GM18861 (cell line): ENCODE data around the gene FGF14.

Experiments used
- ATAC-seq: cut with Tn5 transposase; IDR thresholded peaks from one replicate; pipeline ENCODE4 v1.9.1; 2021; ENCODE audit not compliant: unreplicated experiment

The FGF14 gene

DNA sequence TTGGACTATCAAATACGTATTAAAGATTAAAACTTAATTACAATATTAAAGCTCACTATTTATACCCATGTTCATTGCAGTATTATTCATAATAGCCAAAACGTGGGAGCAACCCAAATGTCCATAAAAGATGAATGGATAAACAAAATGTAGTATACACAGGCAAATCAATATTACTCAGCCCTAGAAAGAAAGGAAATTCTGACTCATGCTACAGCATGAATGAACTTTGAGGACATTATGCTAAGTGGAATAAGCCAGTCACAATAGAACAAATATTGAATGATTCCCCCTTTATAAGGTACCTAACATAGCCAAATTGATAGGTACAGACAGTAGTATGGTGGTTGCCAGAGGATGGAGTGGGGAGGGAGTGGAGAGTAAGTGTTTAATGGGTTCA lies 457.3 kb downstream of the FGF14 start:
- no peak for ATAC-seq

DNA sequence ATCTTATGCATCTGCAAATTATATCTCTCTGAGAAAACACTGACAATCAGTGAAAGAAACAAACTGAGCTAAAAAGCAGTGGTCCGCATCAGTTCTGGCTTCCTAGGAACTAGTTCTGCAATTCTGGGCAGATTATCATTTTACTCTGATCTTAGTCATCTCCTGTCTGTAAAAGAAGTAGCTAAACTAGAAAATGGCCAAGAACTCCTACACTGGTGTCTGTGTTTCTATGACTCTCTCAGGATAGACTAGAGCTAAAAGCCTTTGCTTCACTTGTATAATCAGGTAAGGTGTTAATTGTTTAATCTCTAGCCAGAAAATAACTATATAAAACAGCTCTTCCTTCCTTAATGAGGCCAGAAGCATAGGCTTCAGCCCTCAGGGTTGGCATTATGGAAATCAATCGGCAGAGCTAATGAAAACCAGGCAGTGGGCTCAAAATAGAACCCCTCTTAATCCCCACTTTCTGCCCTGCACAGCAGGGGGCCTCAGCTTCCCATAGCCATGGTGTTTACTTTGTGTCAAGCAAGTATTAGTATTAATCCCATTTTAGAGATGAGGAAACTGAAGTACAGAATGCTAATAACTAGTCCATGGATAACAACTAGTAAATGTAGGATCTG lies 459.2 kb downstream of the FGF14 start:
- no peak for ATAC-seq

DNA sequence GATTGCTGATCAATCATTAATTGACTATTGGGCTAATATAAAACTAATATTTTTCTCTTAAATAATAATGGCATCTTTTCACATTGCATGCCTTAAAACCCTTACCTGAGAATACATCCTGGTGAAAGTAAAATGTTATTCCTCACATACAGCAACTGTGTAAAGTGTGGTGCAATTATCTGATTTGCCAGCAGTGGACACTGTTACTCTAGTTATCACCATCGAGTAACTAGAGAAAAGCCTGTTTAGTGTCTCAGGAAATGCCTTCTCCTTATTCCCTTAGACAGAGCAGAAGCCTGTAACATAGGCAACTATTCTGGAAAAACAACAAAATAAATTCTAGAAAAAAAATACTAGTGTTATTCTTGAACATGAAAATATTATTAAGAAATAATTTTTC lies 459.8 kb downstream of the FGF14 start:
- no peak for ATAC-seq

DNA sequence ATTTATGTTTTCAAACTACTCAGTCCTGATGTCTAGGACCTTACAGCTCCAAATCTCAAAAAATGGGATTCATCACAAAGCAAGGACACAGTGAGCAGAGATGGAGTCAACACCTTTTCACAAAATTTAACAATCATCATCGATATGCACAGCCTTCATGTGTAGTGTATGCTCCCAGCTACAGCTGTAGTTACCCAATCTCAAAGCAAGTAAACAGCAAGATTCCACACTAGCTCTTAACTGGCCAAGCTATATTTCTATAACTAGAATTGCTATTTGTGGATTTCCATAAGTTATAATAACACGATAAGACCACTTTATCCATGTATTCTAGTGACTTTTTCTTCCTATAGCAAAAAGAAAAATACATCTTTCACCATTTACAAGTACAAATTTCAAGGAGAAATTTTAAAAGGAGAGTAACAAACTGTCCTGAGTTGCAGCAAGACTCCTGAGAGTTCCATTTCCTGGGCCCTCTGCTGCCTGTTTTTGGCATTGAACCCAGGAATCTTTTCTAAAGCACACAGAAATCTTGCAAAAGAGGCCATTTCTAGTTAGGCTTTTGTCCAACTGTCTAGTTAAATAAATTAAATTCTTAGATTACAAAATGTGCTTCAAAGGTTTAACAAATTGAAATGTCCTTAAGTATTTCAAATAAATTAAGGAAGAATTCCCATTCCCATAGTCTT lies 460.6 kb downstream of the FGF14 start:
- no peak for ATAC-seq

DNA sequence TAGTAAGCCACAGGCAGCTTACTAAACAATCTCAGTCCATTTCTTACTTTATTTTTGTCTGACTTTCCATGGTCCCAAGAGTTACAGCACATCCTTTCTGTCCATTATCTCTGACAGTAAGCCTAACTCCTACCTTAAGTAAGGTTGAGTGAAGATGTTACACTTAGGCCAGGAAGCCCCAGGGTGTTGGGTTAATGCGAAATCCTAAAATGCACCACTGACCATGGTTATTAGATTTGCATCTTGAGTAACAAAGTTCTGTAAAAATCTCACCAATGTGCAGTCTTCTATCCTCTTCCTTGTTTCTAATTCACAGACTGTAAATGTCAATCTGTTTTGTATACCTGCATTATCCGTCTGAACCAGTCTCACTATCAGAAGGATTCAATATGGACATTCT lies 462.5 kb downstream of the FGF14 start:
- ATAC-seq = no peak

DNA sequence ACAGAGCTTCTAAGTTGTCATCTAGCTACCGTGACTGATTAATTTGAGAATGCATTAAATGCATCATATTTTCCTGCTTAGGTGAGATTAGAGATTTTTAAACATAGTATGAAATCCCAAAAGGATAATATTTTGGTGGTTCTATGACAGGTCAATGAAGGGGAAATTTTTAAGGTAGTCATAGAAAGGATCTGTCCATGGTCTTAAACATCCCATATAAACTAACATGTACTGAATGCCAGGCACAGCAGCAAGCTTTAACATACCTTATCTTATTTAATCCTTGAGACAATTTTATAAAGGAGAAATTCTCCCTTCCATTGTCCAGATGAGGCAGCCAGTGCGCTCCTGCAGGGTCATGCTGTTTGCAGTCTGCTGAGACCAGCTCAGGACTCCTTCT lies 466.0 kb downstream of the FGF14 start:
- ATAC-seq = no peak

DNA sequence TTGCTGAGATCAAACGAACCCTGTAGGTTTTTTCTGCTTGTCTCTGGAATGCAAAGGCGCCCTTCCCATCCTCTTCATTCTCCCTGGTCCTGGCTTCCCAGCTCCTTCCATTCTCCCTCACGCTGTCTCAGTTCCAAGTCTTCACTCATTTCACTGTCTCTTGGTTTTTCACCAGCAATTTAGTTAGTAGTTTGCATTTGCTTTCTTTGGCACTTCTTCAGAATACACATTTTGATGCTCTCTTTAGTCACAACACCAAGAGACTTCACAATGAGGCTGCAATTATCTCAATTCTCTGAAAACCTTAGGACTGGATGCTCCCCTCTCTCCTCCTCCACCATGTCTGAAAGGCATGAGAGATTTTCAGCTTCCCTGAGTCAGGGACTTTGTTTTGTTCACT lies 470.7 kb downstream of the FGF14 start:
- no peak for ATAC-seq

DNA sequence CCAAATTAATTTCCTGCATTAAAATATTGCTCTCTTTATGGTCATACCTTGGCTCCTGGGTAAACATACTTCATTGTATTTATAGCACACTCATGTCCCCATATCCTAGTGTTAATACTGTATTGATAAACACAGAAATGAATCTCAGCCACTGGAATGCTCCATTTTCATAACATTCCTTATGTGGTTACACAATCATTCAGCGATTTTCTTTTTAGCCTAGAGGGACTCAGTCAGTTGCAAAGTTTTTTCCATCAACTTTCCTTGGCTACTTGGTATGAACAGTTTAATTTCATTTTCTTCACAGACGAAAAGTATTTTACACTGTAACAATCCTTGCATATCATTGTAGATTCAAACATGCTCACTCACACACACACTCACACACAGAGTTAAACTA lies 471.5 kb downstream of the FGF14 start:
- ATAC-seq = no peak

DNA sequence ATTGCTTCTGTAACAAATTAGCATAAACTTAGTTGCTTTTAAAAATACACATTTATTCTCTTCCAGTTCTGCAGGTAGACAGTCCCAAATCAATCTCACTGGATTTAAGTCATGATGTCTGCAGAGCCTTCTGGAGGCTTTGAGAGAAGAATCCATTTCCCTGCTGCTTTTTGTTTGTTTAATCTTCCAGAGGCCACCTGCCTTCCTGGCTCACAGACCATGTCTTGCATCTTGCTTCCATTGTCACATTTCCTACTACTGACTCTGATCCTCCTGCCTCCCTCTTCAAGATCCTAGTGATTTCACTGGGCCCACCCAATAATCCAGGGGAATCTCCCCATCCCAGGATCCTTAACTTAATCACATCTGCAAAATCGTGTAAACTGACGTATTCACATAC lies 476.1 kb downstream of the FGF14 start:
- no peak for ATAC-seq

DNA sequence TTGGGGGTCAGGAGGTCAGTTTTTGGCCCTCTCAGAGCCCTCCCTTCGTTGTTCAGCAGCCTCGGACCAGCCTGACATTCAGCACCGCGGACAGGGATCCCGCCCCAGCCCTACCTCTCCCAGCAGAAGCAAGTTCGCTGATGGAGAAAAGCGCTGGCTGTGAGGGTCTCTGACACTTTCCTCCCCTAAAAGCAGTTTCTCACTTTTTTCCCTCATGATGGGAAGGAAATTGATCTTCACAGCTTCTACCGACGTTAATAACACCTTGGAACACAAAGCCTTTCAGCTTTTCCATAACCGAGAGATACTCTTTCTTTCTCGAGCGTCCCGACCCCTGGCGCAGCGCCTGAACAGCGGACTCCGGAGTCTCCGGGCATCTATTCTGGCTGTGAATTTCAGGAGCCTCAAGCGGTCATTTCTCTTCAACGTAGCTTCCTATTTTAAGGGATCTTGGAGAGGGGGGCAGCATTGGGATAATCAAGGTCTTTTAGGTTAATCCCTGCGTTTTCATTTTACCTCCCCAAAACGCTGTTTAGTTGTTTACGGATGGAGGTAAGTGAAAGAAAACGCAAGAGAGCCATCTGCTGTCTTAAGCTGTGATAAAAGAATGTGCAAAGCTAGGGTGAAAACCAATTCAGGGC lies 482.2 kb downstream of the FGF14 start:
- no peak for ATAC-seq

DNA sequence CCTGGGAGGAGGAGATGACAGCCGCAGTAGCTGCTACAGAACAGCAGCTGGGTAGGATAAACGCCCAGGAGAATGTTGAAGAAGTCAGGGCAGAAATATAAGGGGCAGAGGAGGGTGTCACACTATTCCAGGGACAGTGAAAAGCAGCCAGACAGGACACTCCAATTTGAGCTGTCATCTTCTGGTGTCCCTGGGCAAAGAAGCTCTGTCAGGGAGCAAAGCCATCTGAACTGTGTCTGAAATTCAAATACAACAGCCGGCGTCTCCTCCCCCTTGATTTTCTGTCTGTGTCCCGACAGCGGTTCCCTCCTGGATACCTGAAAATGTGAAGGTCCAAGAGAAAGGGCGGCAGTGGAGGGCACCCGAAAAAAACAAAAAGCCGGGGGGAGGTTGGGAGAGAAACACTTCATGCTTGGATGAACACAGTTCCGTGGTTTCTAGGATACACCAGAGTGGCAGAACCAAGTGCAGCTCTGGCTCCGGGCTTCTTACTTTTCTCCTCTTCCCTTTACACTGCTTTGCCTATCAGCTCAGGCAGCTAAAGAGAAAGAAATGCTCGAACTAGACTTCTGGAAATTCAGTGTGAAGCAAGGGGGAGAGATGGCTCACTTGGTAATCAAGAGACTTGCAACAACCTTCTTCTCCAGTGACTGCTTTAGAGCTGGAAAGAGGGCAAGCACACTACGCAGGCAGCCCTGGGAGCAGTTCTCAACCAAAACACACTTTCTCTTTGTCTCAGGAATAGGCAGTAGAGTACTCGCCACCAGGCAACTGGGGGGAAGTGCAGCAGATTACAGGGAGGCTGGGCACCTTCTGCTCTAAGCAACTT lies 483.8 kb downstream of the FGF14 start:
- ATAC-seq = no peak

DNA sequence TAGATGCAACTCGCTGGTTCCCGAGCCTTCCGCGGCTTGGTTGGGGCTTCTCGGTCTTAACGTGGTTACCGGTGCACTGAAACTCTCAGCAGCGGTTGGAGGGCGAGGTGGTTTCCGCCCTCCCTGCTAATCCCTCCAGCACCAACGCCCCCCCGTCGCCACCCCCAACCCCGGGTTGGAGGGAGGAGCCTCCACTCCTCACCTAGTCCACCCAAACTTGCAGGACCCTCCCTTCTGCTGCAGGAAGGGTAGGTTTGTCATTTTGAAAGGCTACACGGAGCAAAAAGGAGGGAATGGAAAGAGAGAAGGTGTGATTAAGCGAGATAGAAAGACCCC lies 484.4 kb downstream of the FGF14 start:
- no peak for ATAC-seq

DNA sequence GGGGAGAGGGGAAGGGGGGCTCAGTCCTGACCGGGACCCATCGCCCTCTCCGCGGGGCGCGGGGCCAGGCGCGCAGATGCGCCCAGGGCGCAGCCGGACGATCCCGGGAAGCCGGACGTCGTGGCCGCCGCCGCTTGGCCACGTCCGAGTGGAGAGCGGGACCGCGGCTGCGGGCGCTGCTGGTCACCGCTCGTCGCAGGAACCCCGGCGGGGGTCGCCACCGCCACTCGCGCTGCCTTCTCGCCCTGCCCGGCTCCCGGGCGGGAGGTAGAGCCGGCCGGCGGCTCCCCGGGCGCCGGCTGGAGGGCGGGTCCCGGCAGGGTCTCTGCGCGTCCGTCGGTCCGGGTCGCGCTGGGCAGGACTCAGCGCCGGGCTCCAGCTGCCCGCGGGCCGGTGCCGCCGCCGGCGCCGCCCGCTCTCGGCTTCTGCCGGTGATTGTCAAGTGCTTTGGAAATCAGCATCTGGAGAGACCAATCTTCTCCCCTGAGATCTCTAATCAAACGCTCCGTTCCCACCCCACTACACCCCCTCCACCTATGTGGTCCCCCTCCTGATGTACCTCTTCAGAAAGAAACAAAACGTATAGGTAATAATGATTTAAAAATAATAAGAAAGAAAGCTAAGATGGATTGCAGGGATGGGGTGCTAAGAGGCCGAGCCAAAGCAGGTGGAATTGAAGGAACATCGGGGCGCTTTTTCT lies 484.9 kb downstream of the FGF14 start:
- ATAC-seq = no peak

DNA sequence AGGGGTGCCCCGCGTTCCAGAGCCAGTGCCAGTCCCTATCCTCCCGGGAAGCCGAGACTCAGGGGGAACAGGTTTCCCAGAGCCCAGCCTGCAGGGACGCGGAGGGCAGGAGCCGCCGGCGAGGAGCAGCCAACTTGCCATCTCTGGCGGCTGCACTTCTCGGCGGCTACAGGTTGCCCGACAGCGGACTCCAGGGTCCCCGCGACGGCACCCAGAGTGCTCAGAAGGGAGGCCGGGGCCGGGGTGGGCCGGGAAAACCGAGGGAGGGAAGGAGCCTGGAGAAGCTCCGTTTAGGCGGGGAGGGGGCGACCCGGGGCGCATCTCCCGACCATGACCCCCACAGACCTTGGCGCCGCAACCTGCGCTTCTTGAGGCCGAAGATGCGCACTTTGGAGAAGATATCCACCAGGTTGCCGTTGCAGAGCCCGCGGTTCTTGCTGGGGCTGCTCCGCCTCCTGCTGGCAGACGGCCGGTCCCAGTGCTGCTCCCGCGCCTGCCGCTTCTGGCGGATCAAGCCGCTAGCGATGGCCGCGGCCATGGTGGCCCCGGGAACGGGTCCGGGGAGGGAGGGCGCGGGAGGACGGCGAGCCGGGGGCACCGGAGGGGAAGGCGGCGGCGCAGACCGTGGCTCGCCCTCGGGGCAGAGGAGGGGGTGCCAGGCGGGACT lies 485.6 kb downstream of the FGF14 start:
- ATAC-seq = no peak

DNA sequence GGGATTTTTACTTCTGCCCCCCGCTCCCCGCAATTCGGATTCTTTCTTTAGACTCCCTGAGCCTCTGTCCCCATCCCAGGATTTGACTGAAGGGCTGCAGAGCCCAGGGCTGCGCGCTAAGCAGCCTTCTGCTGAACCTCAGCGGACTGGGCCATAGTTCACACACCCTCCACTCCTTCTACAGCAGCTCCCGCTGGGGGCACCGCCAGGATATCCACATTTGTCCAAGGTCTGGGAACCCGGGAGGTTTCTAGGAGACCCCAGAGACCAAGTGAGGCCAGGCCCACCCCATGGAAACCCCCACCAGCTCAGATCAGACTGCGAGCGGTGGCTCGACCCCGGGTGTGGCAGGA lies 486.1 kb downstream of the FGF14 start:
- no peak for ATAC-seq

DNA sequence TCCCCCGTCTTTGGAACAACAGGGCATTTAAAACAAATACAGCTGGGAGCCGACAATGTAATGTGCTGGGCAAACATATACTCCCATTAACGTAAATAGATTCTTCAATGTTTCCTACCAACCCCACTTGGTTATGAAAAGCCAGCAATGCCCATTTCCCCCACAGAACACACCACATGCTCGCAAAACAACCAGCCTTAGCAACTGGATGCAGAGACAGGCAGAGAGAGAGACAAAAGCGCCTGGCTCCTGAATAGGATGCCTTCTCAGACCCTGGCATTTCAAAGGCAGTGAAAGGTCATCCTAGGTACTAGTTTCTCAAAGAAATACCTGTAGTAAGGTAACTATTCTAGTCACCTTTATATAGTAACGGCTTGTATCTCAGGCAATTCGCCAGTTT lies 486.5 kb downstream of the FGF14 start:
- ATAC-seq = no peak

DNA sequence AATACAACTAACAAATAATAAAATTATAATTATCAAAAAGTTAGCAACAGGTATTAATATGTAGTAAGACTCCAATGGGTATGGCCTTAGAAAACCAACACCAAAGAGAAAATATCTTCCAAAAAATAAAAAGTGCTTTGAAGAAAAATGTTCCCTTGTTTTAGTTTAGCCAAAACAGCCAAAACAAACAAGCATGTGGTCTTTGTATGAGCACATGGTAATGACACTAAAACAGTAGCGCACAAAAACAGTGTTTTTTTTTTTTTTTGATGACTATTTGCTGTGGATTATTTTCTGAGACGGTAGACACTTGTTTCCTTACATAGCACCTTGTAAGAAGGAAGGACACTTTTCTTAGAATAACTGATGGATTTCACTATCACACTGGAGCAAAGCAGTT lies 490.1 kb downstream of the FGF14 start:
- ATAC-seq = no peak

DNA sequence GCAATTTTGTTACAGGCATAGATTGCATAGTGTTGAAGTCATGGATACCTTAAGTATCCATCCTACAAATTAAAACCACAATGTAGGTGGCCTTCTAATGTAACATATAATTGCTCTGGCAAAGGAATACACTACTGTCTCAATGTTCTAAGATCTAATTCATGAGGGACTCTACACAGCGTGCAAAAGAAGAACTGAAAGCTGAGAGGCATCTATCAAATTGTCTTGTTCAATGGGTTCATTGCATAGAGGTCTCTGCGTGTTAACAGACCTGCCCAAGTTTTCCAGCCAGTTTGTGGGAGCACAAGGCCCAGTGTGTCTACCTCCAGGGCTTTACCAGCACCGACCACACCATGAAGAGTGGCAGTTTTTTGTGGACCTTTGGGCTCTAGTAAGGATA lies 498.0 kb downstream of the FGF14 start:
- no peak for ATAC-seq

DNA sequence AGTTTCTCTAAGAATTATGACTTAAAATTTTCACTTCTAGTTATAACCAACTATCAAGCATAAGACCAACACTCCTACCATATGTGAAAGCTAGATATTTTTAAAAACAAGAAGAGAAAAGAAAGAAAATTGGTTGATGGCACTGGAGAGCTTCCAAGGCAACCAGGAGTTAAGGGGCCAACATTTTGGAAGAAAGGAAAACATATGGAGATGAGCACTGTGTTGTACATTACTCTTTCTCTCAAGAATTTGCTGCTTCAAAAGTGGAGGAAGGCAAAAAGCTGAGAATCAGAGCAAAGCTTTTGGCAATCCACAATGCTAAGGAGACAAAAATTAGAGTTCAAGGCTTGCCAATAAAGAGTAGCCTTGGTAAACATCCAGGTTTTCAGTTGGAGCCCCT lies 503.2 kb downstream of the FGF14 start:
- ATAC-seq = no peak

DNA sequence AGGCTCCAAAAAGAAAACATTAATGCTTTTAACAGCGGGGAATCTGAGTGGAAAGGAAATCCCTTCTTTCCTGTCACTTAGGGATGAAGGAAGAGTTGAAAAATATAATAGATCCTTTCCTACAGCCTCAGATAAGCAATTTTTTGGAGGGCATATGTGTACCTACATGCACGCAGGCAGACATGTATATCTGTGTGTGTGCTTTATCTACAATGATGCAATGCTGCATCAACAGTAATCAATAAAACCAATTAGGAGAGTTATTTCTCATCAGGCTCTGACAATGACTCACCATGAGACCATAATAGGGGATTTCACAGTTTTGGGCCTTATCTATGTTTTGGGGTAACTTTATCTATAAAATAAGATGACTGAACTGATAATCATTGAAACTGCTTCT lies 505.3 kb downstream of the FGF14 start:
- no peak for ATAC-seq

DNA sequence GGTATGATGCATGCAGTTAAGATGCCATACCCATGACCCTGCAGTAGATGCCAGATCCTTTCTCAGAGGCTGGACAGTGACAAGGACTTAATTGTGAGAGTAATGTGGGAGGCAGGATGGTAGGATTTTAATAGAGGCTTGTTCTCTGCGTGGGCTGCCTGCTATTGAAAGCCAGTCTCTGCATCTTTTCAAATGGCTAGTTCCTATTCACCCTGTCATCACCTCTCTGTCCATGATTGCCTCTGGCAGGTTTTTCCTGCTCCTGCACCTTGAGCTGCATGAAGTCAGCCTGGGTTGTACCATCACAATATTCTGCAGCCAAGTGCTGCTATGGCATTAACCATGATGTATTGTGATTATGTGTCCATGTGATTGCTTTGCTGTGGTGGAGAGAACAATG lies 508.8 kb downstream of the FGF14 start:
- no peak for ATAC-seq
